Measurements from ENCODE around the gene TRIP13.

Gene TRIP13

DNA sequence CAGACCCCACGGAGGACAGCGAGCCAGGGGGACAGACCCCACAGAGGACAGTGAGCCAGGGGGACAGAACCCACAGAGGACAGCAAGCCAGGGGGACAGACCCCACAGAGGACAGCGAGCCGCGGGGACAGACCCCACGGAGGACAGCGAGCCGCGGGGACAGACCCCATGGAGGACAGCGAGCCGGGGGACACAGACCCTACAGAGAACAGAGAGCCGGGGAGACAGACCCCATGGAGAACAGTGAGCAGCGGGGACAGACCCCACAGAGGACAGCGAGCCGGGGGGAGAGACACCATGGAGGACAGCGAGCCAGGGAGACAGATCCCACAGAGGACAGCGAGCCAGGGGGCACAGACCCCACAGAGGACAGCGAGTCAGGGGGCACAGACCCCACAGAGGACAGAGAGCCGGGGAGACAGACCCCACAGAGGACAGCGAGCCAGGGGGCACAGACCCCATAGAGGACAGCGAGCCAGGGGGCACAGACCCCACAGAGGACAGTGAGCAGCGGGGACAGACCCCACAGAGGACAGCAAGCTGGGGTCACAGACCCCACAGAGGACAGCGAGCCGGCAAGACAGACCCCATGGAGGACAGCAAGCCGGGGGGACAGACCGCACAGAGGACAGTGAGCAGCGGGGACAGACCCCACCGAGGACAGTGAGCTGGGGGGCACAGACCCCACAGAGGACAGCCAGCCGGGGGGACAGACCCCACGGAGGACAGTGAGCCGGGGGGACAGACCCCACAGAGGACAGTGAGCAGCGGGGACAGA is 37.5 kb upstream of the TRIP13 start:
- DNase-seq = no peak

DNA sequence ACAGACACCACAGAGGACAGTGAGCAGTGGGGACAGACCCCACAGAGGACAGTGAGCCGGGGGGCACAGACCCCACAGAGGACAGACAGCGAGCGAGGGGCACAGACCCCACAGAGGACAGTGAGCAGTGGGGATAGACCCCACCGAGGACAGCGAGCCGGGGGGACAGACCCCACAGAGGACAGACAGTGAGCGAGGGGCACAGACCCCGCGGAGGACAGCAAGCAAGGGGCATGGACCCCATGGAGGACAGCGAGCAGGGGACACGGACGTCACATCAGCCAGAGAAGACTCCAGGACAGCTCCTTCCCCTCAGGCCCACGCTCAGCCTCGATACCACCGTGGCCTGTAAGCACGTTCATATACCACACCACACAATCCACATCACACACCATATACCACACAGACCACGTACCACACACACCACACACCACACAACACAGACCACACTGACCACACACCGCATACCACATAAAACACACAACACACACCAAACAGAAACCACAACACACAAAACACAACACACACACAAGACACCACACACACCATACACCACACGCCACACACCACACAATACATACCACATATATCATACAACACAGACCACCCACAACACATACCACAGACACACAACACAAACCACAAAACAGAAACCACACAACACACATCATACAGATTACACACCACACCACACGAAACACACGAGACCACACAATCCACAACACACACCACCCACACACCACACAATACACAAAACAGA is 36.7 kb upstream of the TRIP13 start:
- DNase-seq = no peak

DNA sequence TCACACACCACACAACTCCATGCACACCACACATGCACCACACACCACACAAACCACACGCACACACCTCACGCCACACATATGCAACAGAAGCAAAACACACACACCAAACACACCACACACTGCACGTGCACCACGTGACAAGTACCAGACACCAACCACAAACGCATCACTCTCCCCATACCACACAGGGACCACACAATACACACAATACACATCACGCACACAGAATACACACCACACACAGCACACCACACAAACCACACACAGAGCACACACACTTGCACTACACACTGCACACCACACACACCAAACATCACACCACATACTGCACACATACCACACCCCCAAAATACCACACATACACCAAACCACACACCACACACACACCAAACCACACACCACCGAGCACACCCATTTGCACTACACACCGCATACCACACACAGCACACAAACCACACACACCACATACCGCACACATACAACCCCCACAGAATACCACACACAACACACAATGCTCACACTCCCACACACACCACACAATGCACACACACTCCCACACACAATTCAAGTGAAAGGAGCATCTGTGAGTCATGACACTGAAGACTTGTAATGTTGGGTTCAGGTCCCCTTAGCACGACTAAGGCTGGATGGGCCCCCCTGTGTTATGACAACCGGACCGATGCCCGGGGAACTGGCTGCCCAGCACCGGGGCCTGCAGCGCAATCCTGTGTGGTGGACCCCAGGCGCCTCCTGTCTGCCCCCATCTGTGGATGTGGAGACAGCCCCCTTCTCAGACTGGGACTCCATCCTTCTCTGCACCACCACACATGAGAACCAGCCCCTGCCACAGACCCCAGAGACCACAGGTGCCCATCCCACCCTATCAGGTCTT is 35.9 kb upstream of the TRIP13 start:
- DNase-seq = no peak

DNA sequence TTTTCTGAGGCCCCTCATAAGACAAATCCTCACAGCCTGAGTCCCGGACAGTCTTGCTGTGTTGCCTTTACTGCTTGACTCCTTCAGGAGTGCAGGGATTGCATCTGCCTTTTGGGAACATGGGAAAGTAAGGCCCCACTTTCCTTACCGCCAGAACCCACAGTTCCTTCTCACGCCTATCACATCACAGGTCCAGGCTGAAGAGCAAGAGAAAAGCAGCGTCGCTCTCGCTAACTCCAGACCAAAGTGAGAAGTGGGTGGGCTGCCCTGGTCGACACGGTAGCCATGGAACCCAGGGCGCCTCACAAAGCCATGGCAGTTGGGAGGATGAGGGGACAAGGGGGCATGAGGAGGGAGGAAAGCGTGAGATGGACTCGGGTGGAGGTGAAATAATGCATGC is 34.0 kb upstream of the TRIP13 start:
- no peak for DNase-seq

DNA sequence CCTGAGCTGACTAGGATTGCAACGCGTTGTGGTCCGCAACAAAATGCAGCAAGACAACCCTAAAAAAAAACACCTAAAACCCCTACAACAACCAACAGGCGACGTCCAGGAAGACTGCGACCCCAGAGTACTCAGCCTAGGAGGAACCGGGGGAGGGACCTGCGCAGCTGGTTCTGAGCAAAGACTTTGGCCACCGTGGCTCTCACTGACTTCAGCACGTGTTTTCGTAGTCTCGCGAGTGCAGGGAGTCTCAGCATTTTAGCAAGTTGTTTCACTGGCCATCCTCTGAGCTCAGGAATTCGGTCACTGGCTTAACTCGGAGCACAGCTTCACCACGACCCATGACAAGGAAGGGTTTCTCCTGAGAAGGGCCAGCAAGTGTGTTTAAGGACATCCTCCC is 33.3 kb upstream of the TRIP13 start:
- no peak for DNase-seq

DNA sequence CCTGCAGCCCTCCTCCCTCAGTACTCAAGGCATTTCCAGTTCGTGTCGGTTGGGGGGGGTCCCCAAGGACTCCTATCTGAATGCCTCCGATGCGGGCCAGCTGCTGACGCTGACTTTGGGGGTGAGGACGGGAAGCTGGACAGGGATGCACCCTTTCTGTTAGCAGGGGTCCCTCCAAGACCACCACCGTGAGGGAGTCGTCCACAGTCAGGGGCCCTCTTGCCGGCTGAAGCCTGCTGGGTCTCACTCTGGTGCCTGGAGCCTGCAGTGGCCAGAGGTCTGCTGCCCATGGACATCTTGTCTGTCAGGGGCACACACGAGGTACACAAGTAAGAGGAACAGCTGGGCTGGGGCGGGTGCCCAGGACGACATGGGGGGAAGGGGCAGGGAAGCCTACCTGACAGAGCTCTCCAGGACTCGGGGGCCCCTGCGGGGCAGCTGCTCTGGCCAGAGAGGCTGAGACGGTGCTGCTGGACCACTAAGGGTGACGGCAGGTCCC is 32.8 kb upstream of the TRIP13 start:
- DNase-seq = no peak

DNA sequence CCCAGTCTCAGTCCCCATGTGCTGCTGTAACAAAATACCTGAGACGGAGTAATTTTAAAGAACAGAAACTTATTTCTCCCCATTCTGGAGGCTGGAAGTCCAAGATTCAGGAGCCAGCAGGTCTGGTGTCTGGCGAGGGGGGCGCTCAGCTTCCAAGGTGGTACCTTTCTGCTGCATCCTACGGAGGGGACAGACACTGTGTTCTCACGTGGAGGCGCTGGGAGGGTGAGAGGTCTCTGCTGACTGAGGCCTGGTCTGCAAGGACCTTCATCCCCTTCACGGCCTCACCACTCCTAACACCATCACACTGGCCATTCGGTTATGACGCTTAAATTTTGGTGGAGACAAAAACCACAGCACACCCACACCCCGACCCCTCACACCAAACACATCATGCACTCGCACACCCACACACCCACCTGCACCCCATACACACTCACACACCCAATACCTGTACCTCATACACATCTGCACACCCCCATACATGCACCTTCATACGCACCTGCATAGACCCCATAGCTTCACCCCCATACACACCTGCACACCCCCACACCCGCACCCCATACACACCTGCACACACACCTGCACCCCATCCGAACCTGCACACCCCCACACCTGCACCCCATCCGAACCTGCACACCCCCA is 32.1 kb upstream of the TRIP13 start:
- DNase-seq = no peak

DNA sequence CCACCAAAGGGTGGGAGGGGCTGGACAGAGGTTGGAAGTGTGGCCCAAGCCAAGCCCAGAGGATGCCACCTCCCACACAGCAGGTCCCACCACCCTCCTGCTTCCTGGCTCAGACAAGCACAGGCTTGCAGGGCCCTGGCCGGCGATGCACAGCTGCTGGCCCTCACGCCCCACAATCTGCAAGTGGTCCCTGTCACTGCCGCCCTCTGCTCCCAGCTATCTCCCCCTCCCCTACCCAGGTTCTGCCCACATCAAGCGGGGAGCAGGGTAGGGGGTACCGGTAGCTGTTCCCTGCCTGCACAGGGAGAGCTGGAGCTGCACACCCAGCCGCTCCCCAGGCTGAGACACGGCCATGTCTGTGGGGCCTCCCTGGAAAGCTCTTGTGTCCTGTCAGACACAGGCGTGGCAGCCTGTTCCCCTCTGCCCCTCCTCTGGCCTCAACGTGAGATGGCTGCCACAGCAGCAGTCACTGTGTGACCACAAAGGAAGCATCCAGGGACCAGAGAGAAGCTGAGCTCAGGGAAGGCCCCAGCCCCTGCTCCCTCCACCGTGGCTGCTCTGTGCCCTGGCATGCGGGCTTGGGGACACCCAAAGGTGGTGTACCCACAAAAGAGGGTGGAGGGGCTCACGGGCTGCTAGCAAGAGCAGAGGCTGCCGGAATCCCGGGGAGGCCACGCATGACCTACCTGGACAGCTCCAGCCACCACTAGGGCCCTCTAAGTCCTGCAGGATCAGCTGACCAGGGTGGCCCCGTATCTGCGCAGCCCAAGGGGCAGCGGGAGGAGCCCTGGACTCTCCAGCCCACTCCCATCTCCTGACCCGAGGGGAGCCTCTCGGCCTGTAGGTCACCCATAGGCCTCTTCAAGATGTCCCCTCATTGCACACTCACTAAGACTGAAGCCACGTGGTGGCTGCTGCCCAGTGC is 31.0 kb upstream of the TRIP13 start:
- no peak for DNase-seq

DNA sequence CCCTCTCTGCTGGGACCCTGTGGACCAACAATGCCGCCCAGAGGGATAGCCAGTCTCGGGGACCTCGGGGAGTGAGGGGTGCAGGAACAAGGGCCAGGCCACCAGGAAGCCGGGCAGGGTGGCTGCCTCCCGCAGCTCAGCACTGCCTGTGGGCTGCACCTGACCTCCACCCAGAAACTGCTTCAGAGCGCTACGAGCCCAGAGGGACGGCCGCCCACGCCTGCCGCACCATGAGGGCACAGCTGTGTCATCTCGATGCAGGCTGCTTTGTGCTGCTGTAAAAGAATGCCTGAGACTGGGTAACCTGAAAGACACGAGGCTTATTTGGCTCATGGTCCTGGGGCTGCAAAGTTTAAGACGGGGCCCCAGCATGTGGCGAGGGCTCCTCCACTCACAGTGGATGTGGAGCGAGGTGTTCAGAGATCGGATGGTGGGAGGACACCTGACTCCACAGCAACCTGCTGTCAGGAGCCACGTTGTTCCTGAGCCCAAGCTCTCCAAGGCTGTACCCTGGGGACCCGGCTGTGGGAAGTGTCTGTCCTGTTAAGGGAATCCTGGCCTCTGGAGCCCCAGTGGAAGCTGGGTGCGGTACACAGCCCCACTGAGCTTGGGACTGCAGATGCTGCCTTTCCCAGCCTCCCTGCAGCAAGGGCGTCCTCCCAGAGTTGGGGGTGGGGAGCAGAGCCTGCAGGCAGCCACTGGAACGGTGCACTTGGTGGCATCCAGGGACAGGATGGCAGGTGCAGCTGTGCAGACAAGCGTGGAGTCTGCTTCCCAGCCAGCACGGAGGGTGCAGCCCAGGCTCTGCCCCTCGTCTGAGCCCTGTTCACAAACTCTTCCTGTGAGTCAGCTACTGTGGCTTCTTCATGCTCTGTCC is 30.1 kb upstream of the TRIP13 start:
- DNase-seq = no peak

DNA sequence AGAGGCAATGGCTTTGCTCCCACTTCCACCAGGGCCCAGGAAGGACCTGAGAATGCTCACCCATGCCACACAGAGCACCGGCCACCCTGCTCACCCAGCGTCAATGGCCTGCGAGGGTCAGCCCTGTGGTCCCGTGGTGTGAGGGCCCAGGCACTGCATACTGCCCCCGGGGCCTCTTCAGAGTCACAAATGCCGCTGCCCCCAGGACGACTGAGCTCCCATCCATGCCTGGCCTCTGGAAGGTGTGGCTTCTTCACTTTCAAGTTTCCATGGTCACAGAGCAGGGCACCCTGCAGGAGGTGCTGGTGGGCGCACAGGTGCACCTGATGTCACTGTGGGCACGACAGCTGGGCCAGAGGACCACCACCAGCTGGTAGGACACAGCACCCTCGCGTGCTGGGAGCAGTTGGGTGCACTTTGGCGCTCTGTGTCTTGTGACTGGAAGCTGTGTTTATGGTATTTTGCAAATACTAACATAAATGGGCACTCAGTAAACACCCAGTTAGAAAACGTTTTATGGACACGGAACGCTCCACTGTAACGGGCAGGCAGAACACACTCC is 29.4 kb upstream of the TRIP13 start:
- DNase-seq = no peak

DNA sequence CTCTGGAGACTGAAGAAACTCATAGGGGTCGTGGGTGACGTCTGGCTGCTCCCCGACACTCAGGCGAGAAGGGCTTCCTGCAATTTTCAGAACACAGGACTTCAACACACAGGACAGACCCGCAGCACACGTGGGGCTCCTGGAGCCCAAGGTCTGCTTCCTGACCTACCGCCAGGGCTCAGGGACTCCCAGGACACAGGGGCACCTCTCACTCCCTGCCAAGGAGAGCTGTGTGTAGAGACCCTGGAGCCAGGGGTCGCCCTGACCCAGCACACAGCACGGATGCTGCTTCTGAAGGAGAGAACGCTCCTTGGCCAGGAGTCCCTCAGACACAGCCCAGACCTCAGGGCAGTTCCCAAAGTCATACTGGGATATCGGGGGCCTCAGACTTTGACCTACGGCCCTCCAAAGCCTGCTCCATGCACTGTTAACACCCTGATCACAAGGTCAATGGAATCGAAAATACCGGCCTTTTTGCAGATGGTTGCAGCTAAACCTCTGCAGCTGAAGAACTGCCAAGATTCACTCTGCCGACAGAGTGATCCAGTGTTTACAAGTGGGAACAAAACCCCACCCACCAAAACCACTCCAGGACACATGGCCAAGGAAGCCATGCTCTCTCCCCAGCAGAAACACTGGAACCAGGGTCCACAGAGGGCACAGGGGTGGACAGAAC is 28.1 kb upstream of the TRIP13 start:
- DNase-seq = no peak

DNA sequence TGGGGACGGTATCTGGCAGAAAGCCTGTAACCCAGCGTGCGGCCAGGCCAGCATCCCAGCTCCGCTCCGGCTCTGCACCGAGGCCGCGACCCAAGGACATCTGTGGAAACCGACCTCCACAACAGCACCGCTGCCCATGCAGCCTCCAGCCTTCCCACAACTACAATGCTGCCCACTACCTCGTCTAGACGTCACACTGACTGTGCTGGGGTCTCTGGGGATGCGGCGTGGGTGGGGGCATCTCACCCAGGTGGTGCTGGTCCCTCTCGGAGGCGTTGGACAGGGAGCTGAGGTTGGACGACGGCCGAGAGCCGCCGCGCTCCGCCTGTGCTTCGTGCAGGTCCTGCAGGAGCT is 27.5 kb upstream of the TRIP13 start:
- no peak for DNase-seq

DNA sequence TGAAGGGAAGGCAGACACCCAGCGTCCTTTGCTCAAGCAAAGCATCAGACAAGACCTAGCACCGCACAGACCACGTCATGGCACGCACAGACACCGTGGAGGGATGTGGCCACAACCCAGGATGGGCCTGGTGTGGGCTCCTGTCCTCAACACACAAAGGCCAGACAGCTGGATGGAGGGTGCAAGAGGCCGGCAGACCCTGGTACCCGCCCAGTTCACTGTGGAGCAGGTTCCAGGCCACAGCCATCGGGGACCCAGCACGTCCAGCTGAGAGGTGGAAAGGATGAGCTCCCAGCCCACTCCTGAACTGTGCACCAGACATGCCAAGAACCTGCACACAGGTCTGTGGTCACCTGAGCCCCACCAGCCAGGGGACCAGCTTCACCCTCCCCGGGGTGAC is 26.9 kb upstream of the TRIP13 start:
- DNase-seq = no peak

DNA sequence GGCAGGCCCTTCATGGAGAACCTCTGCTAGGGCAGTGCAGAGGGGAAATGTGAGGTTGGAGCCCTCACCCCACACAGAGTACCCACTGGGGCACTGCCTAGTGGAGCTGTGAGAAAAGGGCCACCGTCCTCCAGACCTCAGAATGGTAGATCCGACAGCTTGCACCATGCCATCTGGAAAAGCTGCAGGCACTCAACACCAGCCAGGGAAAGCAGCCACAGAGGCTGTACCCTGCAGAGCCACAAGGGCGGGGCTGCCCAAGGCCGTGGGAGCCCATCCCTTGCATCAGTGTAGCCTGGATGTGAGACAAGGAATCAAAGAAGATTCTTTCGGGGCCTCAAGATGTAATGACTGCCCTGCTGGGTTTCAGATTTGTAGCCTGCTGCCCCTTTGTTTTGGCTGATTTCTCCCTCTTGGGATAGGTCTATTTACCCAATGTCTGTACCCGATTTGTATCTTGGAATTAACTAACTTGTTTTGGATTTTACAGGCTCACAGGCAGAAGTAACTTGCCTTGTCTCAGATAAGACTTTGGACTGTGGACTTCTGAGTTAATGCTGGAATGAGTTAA is 25.3 kb upstream of the TRIP13 start:
- no peak for DNase-seq

DNA sequence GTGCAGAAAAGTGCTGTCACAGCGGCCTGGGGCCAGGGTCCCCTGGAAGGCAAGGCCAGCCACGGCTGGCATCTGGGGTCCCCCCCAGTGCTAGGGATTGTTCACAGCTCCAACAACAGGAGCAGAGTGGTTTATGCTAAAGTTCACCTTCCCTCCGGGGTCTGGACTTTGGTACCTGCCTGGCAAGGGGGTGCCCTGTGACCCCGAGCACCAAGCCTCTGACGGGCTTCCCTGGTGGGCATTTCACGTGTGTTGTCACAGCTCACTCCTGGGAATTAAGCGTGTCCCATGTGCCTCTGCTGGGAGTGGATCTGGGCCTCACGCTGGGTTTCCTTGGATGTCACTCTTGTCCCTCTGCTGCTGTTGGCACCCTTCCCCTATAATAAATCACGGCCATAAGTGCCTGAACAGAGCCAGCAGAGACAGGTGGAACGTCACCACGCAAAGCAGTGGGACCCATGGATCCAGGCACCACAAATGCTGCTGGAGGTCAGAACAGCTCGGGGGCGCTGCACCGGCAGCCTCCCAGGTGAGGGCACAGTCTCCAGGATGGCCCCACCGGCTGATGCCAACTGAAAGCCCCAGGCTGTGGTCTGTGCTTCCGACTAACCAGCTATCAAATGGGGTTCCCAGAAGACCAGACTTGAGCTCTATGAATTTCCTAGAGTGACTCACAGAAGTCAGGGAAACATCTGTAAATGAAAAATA is 24.1 kb upstream of the TRIP13 start:
- no peak for DNase-seq

DNA sequence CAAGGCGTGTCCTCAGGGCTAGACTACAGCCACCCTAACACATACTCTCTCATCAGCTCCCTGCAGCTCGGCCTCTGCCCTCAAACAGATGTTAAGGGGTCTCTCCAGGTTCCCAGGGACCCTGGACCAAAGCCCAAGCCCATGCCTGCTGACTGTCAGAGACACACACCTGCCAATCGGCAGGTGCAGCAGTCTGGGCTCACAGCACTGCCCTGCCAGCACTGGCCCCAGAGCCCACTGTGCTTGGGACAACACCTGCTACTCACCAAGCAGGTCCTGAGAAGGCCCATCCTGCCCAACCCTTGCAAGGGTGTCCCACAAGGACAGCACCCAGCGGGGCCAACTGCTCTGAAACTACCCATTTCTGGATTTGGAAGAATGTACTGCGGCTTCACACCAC is 21.7 kb upstream of the TRIP13 start:
- DNase-seq = no peak

DNA sequence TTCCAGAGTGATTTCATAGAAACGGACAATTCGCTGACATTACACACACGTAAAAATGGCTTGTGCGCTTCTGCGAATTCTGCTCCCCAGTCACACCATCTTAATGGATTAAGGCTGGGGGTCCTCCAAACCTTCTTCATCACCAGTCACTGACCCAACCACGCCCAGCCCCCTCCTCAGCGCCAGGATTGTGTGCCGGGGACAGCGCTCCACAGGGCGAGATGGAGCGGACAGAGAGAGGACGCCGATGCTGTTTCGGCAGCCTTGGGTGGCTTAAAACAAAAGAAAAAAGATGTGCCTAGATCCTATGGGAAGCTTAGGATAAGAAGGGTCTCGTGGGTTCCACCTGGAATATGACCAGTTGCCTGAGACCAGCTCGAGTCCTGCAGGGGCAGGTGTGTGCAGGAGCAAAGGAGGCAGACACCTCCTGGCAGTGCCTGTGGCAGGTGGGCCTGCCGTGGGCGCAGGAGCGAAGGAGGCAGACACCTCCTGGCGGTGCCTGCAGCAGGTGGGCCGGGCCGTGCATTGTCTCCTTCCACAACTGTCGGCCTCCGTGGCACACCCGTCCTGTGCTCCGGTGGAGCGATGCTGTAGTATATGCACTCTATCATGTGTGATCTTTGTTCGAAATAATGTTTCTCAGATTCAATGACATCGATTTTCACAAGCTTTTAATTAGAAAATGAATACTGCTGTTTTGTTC is 20.9 kb upstream of the TRIP13 start:
- DNase-seq = no peak

DNA sequence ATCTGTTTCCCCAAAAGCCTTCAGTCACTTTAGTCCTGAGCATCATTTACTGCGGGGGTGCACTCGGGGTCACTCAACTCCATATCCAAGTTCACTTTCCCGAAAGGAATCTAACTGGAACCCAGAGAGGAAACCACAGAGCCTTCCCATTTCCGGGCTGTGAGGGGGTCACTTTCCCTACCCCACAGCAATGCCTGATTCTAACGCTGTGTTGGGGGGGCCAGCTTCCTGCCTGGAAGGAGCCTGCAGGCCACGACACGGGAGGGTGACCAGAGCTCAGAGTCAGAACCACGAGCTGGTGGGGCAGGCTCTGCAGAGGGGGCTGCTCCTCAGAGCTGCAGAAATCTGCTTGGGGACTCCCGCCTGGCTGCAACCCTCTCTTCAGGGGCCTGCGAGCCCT is 20.4 kb upstream of the TRIP13 start:
- DNase-seq = no peak
